GM21423 (cell line): ENCODE results near the gene TBC1D2B.

Source experiments
- ATAC-seq: cut with Tn5 transposase; IDR thresholded peaks from one replicate; pipeline ENCODE4 v1.9.1; 2021; ENCODE audit warnings: mild to moderate bottlenecking, moderate library complexity; ENCODE audit not compliant: unreplicated experiment

Gene TBC1D2B

DNA sequence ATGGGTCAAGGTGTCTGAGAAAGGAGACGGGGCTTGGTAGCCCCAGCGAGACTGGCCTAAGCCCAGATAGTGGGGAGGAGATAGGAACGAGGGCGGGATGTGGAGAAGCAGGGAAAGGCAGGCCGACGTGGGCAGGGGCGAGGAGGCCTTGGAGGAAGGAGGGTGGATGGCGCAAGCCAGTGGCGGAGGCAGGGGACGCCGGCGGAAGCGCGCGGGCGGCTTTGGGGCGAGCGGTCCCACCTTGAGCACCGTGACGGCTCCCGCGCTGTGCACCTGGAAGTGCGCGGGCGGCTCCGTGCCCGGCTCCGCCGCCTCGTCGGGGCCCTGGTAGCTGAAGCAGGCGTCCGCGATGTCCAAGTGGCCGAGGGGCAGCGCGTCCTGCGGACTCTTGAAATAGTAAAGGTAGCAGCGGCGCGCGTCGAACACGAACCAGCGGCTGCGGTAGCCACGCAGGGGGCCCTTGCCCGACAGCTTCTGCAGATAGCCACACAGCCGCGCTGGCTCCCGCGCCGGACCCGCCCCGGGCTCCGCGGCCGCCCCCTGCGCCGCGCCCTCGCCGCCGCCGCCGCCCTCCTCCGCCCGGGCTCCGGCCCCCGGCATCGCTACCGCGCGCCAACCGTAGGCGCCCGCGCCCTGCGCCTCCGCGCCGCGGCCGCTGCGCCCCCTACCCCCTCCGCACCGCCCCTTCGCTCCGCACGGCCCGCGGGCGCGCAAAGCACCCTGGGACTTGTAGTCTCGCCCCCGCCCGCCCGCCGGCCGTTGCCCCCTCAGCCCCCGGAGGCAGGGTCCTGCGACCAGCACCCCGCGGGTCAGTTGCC is at the start of gene TBC1D2B:
TBC1D2B (minus strand) TSS at position 659 of the 818 bp plus-strand sequence; CDS start at position 600, 59 bp downstream.
- peak; percentile 69 for ATAC-seq

DNA sequence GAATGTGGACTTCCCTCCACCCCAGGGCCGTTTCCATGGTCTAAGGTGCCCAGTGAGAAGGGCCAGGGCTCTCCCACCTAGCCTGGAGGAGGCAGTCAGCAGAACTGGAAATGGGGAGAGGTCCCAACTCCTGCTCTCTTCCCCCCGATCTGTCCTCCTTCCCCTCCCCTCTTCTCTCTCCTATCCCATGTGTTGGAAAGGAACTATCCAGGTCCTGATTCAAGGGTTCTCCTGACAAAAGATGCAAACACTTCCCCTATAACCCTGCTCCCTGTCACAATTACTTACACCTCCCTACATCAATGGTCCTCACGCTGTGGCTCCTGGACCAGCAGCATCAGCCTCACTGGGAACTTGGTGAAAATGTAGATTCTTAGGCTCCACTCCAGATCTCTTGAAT is 47.8 kb upstream of the TBC1D2B start:
- ATAC-seq: no peak

DNA sequence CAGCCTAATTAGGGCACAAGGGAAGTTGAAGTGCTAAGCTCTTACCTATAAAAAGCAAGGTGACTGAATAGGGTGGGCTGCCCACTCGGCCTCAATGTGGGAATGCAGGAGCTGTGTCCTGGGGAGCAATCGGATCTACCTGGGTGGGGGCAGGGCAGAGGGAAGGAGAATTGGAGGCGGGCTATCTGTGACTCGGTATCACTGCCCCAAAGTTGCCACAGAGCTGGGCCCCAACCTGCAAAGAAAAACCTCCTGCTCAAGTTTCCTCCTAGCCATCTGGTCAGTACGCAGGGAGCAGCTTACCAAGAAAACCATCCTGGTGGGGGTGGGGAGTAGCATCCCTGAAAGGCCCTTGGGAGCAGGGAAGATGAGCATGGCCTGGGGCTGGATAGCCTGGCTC is 43.0 kb upstream of the TBC1D2B start:
- no peak for ATAC-seq

DNA sequence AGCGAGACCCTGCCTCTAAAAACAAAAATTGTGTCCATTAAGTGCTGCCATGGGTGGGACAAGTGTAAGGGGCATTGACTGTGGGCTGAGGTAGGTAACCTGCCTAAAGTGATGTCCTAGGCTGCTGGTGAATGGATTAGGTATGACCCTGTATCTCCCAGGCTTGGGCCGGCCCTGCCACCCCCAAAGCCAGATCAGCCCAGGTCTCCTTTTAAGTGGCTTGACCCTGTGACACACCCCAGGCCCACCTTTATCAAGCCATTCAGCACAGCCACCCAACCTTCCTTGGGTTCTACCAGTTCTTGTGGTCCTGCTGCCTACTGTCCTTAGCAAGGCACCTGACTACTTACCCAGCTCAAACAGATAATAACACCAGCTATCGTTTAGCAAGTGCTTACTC is 35.0 kb upstream of the TBC1D2B start:
- ATAC-seq: no peak

DNA sequence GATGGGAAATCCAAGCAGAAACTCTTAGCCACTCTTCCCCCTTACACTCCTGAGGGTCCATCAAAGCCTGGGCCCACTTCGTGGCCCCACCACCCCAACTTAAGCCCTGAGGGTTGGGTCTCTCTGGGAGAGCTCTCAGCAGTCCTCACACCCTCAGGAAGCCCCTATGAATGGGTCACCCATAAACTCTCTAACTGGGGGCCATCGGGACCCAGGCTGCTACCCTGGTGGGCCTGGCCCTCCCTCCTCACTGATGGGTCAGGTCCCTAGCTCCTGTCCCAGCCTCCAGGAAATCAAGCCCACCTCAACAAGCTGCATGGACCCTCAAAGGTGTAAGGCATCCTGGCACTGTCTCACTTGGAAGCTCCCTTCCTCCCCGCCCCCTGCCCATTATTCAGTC is 34.3 kb upstream of the TBC1D2B start:
- no peak for ATAC-seq

DNA sequence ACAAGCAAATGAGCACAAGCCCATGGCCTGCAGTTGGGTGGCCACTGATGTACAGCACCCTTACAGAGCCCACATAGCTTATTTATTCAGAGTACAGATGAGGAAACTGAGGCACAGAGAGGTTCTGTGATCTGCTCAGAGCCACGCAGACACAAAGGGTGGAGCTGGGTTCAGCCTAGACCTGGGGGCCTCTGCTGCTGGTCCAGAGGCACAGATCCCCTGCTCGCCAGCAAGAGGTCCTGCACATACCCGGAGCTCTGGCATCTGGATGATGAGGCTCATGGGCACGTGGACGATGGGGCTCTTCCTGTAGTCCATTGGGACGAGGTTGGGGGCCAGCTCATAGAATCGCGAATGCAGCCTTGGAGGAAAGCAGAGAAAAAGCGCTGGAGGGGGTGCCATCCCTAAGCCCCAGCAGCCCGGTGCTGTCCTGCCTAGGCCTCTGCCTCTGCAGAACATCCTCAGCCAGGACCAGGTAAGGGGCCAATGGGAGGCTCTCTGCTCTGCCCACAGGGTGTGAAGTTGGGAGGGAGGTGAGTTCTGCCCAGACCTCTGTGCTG is 33.5 kb upstream of the TBC1D2B start:
- no peak for ATAC-seq

DNA sequence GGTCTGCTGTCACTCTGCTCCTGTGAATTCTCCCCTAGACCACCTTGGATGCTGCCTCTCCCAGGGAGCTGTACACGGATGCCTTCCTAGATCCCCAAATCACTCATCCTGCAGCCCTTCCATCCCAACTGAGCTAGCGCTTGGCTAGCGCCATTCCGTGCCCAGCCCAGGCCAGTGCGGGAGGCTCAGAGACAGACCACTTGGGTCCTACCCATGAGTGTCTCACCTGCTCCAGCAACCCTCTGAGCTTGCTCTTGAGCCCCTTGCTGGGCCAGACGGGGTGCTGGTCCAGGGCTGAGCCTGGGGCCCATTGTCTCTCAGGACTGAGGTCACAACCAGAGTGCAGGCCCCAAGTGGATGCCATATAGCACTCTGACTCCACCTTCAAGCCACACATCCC is 32.6 kb upstream of the TBC1D2B start:
- no peak for ATAC-seq

DNA sequence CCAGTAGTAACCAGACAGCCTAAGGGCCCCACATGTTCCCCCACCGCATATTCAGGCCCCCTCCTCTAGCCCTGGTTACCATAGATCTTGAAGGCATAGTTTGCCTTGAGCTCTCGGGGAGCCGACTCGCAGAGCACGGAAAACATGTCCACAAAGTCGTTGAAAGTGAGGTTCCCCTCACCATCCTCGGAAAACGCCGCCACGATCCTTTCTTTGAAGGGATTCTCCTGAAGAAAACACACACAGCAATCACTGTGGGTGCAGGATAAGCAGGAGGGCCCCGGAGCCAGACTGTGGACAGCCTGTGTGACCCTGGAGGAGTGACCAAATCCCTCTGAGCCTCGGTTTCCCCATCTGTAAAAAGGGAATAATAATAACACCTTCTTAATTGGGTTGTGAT is 31.6 kb upstream of the TBC1D2B start:
- no peak for ATAC-seq

DNA sequence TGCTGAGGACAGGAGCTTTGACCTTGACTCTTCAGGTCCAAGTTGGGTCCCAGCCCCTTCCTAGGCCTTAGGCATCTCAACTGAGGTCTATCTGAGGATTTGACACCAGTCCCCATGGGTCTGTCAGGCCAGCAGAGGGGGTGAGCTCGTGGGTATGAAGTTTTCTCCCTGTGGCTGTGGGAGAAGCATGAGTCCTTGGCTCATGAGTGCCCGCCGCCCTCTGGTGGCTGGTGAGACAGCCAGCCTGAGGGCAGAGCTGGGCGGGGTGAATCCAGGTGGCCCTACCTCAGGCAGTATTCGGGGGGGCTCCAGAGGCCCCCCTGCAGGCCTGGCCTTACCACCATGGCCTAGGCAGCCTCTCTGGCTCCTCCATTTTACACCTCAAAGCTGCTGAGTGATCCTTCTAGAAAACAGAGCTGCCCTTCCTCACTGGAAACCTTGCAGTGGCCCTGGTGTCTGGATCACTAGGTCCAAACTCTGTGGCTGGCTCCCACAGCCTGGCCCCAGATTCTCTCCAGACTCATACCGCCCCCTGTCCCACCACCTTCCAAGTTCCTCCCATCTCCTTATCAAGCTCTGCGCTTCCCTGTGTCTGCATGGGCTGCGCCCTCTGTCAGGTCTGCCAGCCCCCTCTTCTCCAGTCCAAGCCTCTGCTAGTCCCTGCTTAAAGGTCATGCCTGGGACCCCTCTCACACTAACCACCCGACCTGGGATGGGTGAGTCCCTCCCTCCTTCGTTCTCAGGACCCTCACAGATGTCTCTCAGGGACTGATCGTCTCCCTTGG is 31.0 kb upstream of the TBC1D2B start:
- ATAC-seq: peak; percentile 38

DNA sequence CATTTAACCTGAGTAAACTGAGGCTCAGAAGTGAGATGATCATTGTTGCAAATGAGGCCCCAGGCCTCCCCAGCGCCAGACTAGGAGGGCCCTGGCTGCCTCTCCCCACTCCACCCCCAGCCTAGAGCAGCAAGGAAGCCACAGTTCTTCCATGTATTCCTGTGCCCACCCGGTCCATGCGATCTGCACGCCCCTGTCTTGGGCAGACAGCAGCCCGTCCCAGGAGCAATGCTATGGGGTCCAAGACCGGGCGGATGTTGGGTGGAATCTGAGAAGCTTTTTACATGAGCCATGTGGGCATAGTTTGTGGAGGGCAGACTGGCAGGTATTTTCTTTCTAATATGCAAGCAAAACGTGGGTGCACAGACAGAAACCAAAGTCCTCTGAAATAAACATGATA is 30.0 kb upstream of the TBC1D2B start:
- no peak for ATAC-seq

DNA sequence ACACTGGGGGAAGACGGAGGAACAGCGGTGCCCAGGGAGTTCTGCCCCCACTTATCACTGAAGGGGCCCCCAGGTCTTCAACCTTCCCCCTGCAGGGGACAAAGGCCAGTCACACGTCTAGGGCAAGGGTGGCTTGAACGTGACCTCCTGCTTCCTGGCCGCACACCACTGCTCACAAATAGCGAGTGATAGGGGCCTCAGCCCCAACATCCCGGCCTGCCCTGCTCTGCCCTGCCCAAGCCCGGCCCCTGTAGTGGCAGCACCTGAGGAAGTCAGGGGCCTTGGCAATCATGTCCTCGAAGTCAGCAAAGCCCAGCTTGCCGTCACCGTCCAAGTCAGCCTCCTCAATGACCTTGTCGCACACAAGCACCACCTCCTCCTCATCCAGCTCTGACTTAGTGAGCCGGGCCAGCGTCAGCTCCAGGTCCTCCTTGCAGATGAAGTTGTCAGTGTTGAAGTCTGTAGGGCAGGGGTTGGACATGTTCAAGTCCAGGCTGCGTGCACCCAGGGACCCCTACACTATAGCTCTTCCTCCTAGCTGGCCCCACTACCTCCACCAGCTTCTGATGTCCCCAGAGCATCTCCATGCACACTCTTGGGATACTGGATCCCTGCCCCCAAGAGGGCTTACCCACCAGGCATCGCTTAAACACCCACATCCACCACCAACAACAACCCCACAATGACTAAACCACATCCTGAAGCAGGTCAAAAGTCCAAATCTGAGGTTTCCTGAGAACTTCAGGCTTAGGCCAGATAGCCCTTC is 28.1 kb upstream of the TBC1D2B start:
- ATAC-seq: no peak

DNA sequence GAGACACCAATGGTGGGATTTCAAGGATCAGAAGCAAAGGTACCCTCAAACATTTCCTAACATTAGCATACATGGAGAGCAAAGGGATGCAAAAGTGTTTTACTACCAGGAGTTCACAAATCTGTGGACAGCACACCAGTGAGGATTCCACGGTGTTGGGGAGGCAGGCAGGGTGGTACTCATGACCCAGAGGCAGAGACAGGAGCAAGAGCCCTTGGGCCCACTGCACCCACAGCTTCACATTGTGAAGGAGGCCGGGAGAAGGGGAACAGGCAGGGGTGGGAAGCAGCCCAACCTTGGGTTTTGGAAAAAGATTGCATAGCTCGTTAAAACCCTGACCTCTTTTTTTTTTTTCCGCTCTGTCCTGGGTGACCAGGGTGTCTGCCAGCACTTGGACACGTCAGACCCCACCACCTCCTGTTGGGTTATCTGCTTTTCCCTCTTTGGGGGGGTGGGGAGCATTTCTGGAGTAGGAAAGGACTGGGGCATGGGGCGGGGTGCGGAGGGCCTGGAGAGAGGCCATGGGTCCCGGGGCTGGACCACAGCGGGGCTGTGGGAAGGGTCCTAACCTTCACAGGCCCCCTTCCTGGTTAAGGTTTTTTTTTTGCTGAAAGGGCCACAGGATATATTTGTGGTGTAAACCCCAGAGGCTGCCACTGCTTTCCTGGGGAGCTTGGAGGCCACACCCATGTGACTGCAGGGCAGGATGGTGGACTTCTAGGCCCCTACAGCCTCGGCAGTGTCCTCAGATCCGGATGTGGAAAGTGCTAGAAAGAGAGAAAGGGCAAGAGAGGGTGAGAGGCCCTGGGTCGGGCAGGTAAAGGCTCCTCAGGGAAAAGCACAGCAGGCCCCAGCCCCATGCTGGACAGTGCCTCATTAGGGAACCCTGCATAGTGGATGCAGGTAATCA is 27.3 kb upstream of the TBC1D2B start:
- no peak for ATAC-seq

DNA sequence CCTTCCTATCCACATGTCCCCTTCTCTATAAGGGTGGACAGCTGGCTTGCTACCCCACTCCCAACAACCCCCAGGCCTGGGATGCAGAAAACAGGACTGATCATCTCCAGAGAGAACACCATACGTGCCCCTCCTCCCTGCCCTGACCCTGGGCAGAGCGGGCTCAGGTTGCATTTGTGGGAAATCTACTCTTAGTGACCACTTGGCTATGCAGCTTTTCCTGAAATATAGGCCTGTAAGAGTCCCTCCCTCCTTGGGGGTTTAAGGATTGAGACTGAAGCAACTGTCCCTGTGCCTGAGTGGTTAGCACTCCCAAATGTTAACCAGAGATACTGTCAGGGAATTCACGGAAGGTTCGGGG is 26.6 kb upstream of the TBC1D2B start:
- no peak for ATAC-seq

DNA sequence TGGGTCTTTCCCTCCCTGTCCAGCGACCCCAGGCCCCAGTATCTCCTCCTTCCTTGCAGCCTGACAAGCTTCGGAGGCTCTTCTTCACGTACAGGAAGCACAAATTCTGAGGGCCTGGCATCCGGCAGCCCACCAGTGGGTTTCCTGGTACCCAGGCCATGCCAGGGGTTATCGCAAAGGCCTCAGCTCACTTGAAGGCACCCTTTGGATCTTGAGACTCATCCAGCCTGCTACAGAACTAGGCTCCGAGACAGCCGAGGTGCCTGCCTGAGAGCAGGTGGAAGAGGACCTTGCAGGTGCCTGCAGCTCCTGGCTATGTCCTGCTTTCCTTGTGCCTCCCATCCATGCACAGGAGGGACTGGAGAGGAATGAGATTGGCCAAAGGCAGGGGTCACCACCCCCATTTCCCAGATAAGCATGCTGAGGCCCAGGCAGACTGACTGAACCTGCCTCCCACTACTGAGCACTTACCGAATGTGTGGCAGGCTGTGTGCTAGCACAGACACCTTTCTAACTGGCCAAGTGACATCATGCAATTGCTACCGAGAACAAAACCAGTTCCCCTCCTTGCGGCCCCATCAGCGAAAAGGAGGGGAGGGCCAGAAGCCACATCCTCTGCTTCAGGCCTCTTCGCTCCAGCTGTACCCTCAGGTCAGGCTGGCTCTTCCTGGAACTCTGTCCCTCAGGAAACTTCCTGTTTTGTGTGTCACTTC is 26.1 kb upstream of the TBC1D2B start:
- ATAC-seq: peak; percentile 77

DNA sequence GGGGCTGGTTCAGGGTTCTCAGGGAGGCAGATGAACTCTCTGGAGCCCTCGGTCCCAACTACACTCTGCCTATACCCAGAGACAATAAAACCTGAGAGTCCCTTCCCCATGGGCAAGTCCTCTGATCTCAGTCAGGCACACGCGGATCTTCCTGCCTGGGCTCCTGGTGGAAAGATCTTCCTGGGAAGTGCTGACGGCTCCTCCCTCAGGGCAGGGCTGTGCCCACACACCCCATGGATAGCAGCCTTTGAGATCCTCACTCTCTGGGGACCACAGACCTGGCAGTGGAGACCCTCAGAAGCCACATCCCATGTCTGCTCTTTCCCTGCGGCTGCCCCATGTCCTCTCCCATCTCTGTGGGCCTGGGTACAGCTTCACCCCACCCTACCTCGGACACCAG is 25.2 kb upstream of the TBC1D2B start:
- no peak for ATAC-seq

DNA sequence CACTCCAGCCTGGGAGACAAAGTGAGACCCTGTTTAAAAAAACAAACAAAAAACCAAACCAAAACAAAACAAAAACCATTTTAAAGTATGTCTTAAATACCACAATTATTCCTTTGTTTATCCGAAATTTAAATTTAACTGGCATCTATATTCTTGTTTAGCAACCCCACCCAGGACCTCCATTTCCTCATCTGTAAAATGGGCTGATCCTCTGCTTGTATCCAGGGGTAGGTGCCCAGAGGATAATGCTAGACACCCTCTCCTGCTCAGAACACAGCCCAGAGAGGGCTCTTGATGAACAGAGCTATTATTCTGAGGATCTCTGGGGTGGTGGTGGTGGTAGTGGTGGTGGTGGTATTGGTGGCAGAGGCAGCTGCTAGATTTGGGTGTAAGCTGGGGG is 24.7 kb upstream of the TBC1D2B start:
- ATAC-seq: no peak

DNA sequence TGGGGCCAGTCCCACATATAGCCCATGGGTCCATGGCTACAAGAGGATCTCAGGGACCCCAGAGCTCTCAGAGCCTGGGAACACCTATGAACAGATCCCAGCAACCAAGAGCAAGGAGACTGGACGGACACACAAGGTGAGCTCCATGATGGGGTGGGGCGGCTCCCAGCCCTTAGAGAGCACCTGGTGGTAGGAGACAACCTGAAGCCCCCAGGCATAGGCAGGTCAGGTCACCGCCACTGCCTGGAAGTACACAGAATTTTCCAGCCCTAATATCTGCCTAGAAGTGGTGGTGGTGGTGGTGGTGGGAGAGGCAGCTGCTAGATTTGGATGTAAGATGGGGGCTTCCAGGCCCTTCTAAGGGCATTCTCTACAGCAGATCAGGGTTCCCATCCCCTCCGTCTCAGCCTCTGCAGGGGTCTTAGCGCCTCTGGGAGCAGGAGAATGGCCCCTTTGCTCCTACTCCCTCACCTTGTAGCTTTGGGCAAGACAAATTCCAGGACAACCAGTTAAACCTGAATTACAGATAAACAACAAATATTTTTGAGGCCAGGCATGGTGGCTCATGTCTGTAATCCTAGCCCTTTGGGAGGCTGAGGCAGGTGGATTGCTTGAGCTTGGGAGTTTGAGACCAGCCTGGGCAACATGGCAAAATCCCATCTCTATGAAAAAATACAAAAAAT is 24.1 kb upstream of the TBC1D2B start:
- no peak for ATAC-seq

DNA sequence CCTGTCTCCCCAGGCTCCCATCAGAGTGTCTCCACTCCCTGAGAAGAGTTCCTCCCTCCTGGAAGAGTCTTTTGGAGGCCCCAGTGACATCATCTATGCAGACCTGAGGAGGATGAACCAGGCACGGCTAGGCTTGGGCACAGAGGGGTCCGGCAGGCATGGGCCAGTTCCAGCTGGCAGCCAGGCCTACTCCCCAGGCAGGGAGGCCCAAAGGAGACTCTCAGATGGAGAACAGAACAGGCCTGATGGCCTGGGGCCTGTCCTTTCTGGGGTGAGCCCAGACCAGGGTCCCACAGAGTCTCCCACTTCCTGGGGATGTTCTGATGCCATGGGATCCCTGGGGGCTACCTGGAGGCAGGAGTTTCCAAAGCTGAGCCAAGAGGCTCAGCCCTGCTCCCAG is 23.4 kb upstream of the TBC1D2B start:
- ATAC-seq: no peak

DNA sequence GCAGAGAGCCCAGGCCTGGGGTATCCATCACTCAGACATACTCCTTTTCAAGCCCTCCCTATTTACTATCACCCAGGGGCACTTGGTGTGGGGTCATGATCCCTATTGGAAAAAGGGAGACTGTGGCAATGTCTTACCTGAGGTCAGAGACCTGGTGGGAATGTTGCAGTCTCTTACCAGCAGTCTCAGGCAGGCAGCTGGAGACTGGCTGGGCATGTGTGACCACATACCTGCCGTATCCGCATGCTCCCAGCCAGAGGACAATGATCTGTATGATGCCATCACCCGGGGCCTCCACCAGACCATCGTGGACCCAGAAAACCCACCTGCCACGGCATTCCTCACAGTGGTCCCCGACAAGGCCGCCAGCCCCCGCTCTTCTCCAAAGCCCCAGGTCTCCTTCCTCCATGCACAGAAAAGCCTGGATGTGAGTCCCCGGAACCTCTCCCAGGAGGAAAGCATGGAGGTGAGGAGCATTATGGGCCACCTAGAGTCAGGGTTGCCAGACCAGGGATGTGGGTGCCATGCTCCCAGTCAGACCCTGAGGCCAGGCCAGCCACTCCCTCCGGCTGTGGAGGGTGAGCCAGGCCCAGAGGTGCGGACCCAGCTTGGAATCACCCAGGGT is 20.7 kb upstream of the TBC1D2B start:
- ATAC-seq: no peak
